Right atrium auricular region (tissue), 2 donors: ENCODE data around the gene WWOX. TPM values are rescaled to one million over a fixed set of nuclear protein-coding genes. Genes with fewer than 3 reads are reported as not detected.

Experiments used
- DNase-seq: peaks from one replicate; pipeline ENCODE4 v3.0.0-alpha.2; 2019; ENCODE audit warnings: low spot score
- H3K27ac ChIP-seq, 2 donors: fragments of 200-600 bp; sonication (generic); 1 replicate in 1 of 2; 2 replicates in 1 of 2; pipeline ENCODE4 v1.5.1; 2016 to 2019
- H3K27me3 ChIP-seq, 2 donors: fragments of 200-600 bp; sonication (generic); one replicate each; pipeline versions ENCODE4 v1.5.1 to v1.6.0; 2017 to 2019
- H3K36me3 ChIP-seq: fragments of 200-600 bp; sonication (generic); one replicate; pipeline ENCODE4 v1.5.1; 2016
- H3K4me1 ChIP-seq, 2 donors: fragments of 200-600 bp; sonication (generic); one replicate each; pipeline versions ENCODE4 v1.5.1 to v1.6.0; 2017 to 2019
- H3K4me3 ChIP-seq, 2 donors: fragments of 200-600 bp; sonication (generic); 1 replicate in 1 of 2; 2 replicates in 1 of 2; pipeline ENCODE4 v1.5.1; 2017 to 2019; ENCODE audit warnings: mild to moderate bottlenecking in 1 of 2, moderate library complexity in 1 of 2
- H3K9me3 ChIP-seq, 2 donors: fragments of 200-600 bp; sonication (generic); one replicate each; pipeline ENCODE4 v1.5.1; 2019
- CTCF ChIP-seq, 2 donors: fragments of 200-600 bp; sonication (generic); IDR thresholded peaks; one replicate each; pipeline ENCODE4 v1.5.1; 2019; ENCODE audit warnings: antibody characterized with exemption in 2 of 2
- total RNA-seq, 2 donors: library from RNA; depleted of rRNA; stranded (reverse); fragments of >200 nt; gene quantifications; one replicate each; pipeline ENCODE4 v1.1.0, GENCODE V29; 2016

WWOX gene
- total RNA-seq, 2 donors from 2014 or later: 14.8 to 20.8 TPM

DNA sequence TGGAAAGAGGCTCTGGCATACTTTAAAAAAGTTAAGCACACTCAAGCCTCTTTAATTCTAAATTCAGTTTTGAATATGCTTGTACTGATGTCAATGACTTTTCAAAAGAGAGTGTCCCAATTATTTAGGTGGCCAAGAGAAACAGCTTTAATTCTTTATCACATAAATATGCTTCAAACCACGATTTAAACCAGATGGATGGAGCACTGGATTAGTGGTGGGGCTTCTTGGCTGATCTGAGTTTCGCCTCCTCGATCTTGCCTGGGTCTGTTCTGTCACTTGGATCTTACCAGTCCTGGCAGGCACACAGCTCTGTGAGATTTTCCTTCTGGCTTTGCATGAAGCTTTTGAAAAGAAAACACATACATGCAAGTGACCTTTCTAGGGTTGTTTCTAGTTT is 1033.2 kb downstream of the WWOX start:
- TF ChIP-seq CTCF (IDR thresholded peaks at IDR 0.05): no peak
- H3K36me3 ChIP-seq: no peaks in the 10 kb centered on the region
- DNase-seq: no peak
- H3K4me3 ChIP-seq: no peak overlapping the region
- no peak overlapping the region for H3K27ac ChIP-seq
- no peaks in the 10 kb centered on the region for H3K9me3 ChIP-seq
- H3K27me3 ChIP-seq: no peaks in the 10 kb centered on the region
- H3K4me1 ChIP-seq: no peaks in the 10 kb centered on the region

DNA sequence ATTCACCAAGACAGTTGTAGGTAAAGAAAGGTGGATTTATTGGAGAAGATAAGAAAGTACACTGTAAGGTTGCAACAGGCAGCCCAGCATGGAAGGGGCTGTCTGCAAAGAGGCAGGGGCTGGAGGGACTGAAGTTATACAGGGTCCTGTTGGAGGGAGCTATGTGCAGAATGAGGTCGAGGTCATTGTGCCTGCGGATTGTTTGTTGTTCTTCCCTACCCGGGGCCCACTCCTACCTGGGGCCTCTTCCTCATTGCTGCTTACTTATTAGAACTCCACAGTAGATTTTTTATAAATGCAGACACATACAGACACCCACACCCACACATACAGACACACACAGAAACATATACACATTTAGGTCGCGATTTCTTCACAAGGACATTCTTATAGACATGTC is 1034.8 kb downstream of the WWOX start:
- H3K9me3 ChIP-seq: no peaks in the 10 kb centered on the region
- DNase-seq: no peak
- no peak overlapping the region for H3K4me3 ChIP-seq
- no peaks in the 10 kb centered on the region for H3K36me3 ChIP-seq
- H3K27me3 ChIP-seq: no peaks in the 10 kb centered on the region
- no peaks in the 10 kb centered on the region for H3K4me1 ChIP-seq
- TF ChIP-seq CTCF (IDR thresholded peaks at IDR 0.05): no peak
- no peak overlapping the region for H3K27ac ChIP-seq

- Histone ChIP-seq H3K4me1 (no peaks in the 10 kb centered on the region), H3K36me3 (no peaks in the 10 kb centered on the region), H3K4me3 (no peak overlapping the region), H3K27ac (no peak overlapping the region), H3K27me3 (no peaks in the 10 kb centered on the region), H3K9me3 (no peaks in the 10 kb centered on the region)
- DNase-seq: no peak
- TF ChIP-seq CTCF (IDR thresholded peaks at IDR 0.05): no peak
Observed at GRCh38 chr16:79136955-79137354, 1037.5 kb downstream of the WWOX start.

- Histone ChIP-seq H3K4me1 (no peaks in the 10 kb centered on the region), H3K27ac (no peak overlapping the region), H3K4me3 (no peak overlapping the region), H3K9me3 (no peaks in the 10 kb centered on the region), H3K36me3 (no peaks in the 10 kb centered on the region), H3K27me3 (no peaks in the 10 kb centered on the region)
- TF ChIP-seq CTCF (IDR thresholded peaks at IDR 0.05): no peak
- DNase-seq: no peak
Observed at GRCh38 chr16:79137426-79137939, 1038.0 kb downstream of the WWOX start.

DNA sequence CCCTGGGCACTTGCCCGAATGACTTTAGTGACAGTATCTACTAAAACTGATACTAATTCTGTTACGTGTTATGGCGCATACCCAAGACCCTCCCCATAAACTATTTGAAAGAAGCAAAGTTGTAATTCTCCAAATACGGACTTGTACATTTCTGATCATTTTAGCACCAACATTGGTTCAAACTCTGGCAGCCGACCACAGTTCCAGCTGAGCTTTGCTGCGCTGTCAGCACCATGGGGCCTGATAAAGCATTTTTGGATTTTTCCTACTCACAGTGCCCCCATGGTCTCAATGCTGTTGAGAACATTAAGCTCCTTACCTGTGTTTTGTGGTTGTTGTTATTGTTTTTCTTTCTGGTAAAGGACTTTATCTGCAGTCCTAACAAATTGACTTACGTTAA is 1040.3 kb downstream of the WWOX start:
- Histone ChIP-seq H3K27me3 (no peaks in the 10 kb centered on the region), H3K36me3 (no peaks in the 10 kb centered on the region), H3K4me3 (no peak overlapping the region), H3K27ac (no peak overlapping the region), H3K9me3 (no peaks in the 10 kb centered on the region), H3K4me1 (no peaks in the 10 kb centered on the region)
- no peak for TF ChIP-seq CTCF (IDR thresholded peaks at IDR 0.05)
- no peak for DNase-seq

DNA sequence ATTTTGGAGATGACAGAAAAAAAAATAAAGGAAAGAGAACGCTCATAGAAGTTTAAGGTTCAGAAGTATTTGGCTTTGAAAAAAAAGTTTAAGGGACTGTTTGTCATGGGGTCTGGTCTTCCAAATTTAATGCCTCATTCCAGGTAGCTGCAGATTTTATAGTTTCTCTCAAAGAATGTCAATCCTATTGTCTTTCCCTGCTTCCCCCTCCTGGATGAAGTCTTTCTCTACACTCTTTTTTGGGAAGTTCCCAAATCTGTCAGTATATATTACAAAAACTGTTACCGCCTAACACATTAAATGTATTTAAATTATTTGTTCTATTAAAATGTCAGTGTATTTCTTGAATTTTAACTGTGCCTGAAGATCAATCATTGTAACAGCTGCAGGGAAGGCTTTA is 1043.6 kb downstream of the WWOX start:
- no peak overlapping the region for H3K27ac ChIP-seq
- no peak for DNase-seq
- no peak overlapping the region for H3K4me3 ChIP-seq
- no peak for TF ChIP-seq CTCF (IDR thresholded peaks at IDR 0.05)
- H3K36me3 ChIP-seq: no peaks in the 10 kb centered on the region
- H3K9me3 ChIP-seq: no peaks in the 10 kb centered on the region
- H3K4me1 ChIP-seq: no peaks in the 10 kb centered on the region
- no peaks in the 10 kb centered on the region for H3K27me3 ChIP-seq
